Mesendoderm (in vitro differentiated cells): ENCODE data around the gene TRAPPC3L.

ENCODE experiments used
- DNase-seq: peaks from one replicate; pipeline ENCODE4 v3.0.0; 2013
- H2AK5ac ChIP-seq: 2 replicates; pipeline ENCODE4 v1.6.1; 2013; ENCODE audit warnings: low read length, inconsistent platforms
- H2BK120ac ChIP-seq: 2 replicates; pipeline ENCODE4 v1.6.1; 2013; ENCODE audit warnings: low read depth, mild to moderate bottlenecking, low read length, moderate library complexity, mixed read lengths
- H2BK15ac ChIP-seq: replicated peaks from 2 replicates; pipeline ENCODE4 v1.6.1; 2013; ENCODE audit warnings: low read depth, mild to moderate bottlenecking, moderate library complexity
- H2BK5ac ChIP-seq: 2 replicates; pipeline ENCODE4 v1.6.1; 2013; ENCODE audit warnings: low read length, inconsistent platforms
- H3K18ac ChIP-seq: 2 replicates; pipeline ENCODE4 v1.6.1; 2013; ENCODE audit warnings: mild to moderate bottlenecking, low read length, mixed read lengths
- H3K23ac ChIP-seq: one replicate; pipeline ENCODE4 v1.6.1; 2013; ENCODE audit warnings: low read length
- H3K27ac ChIP-seq: 2 replicates; pipeline ENCODE4 v1.5.1; 2013; ENCODE audit warnings: low read depth, mild to moderate bottlenecking, inconsistent platforms, low read length, moderate library complexity
- H3K27me3 ChIP-seq: 2 replicates; pipeline ENCODE4 v1.6.1; 2013; ENCODE audit warnings: low read length, control low read depth, mild to moderate bottlenecking, inconsistent platforms; ENCODE audit not compliant: insufficient read depth, poor library complexity
- H3K36me3 ChIP-seq: 2 replicates; pipeline ENCODE4 v1.6.1; 2013; ENCODE audit warnings: low read length, inconsistent platforms; ENCODE audit not compliant: control insufficient read depth, insufficient read depth
- H3K4ac ChIP-seq: one replicate; pipeline ENCODE4 v1.6.1; 2013; ENCODE audit warnings: low read depth, mild to moderate bottlenecking, low read length, moderate library complexity
- H3K4me1 ChIP-seq: 2 replicates; pipeline ENCODE4 v1.6.1; 2013; ENCODE audit warnings: low read depth, low read length, inconsistent platforms; ENCODE audit not compliant: control insufficient read depth
- H3K4me2 ChIP-seq: 2 replicates; pipeline ENCODE4 v1.6.1; 2013; ENCODE audit warnings: low read length
- H3K4me3 ChIP-seq: 2 replicates; pipeline ENCODE4 v1.5.1; 2013; ENCODE audit warnings: mild to moderate bottlenecking, low read length
- H3K56ac ChIP-seq: one replicate; pipeline ENCODE4 v1.6.1; 2013; ENCODE audit warnings: low read length
- H3K79me1 ChIP-seq: 2 replicates; pipeline ENCODE4 v1.6.1; 2013; ENCODE audit warnings: low read length, inconsistent platforms
- H3K79me2 ChIP-seq: 2 replicates; pipeline ENCODE4 v1.6.1; 2013; ENCODE audit warnings: mild to moderate bottlenecking, low read length; ENCODE audit not compliant: control insufficient read depth, insufficient read depth
- H3K9ac ChIP-seq: 2 replicates; pipeline ENCODE4 v1.6.1; 2013; ENCODE audit warnings: low read length, inconsistent platforms
- H4K5ac ChIP-seq: one replicate; pipeline ENCODE4 v1.6.1; 2013; ENCODE audit warnings: low read length
- H4K8ac ChIP-seq: one replicate; pipeline ENCODE4 v1.6.1; 2013; ENCODE audit warnings: low read depth, mild to moderate bottlenecking, control low read depth, low read length, moderate library complexity
- WGBS: extraction: QIAGEN DNeasy Blood & Tissue Kit; methylation state at CpG from one replicate; pipeline ENCODE4 v1.1.7; 2013; ENCODE audit warnings: low lambda C conversion rate, missing lambda C conversion rate; ENCODE audit not compliant: insufficient coverage; ENCODE audit errors: extremely low coverage; 5-methylcytosine and 5-hydroxymethylcytosine counted together

TRAPPC3L gene

GRCh38 chr6:116518621-116519368 lies 26.7 kb downstream of the TRAPPC3L start:
- no CpG with 5 or more reads among the region's 4 CpGs for WGBS
- H3K4ac ChIP-seq = no peak overlapping the region
- DNase-seq = no peak

GRCh38 chr6:116515141-116515540 lies 30.3 kb downstream of the TRAPPC3L start:
- H3K79me1 ChIP-seq = no peaks in the 10 kb centered on the region
- H4K5ac ChIP-seq = no peak overlapping the region
- no peaks in the 10 kb centered on the region for H3K27me3 ChIP-seq
- no peak for DNase-seq
- no peak overlapping the region for H3K27ac ChIP-seq
- no peak overlapping the region for H3K4me2 ChIP-seq
- H3K36me3 ChIP-seq = no peaks in the 10 kb centered on the region
- H2BK5ac ChIP-seq = no peak overlapping the region
- H4K8ac ChIP-seq = no peak overlapping the region
- no peak overlapping the region for H3K9ac ChIP-seq
- no peak overlapping the region for H3K4ac ChIP-seq
- no peaks in the 10 kb centered on the region for H3K79me2 ChIP-seq
- H2BK120ac ChIP-seq = no peak overlapping the region
- H2AK5ac ChIP-seq = no peak overlapping the region
- peaks cover 2% of the 10 kb centered on the region for H3K4me1 ChIP-seq
- H3K4me3 ChIP-seq = no peak overlapping the region
- no peak overlapping the region for H3K23ac ChIP-seq
- no peak overlapping the region for H3K56ac ChIP-seq
- H2BK15ac ChIP-seq = no peak overlapping the region
- no peak overlapping the region for H3K18ac ChIP-seq

More at GRCh38 chr6:116518621-116519368, 26.7 kb downstream of the TRAPPC3L start:
- no peak overlapping the region for H3K27ac ChIP-seq
- H3K4me3 ChIP-seq = no peak overlapping the region
- H3K4me2 ChIP-seq = no peak overlapping the region
- no peak overlapping the region for H2BK120ac ChIP-seq
- no peak overlapping the region for H3K23ac ChIP-seq
- no peaks in the 10 kb centered on the region for H3K36me3 ChIP-seq
- H2AK5ac ChIP-seq = no peak overlapping the region
- H3K9ac ChIP-seq = no peak overlapping the region
- no peaks in the 10 kb centered on the region for H3K79me2 ChIP-seq
- no peak overlapping the region for H2BK15ac ChIP-seq
- no peak overlapping the region for H4K8ac ChIP-seq
- no peak overlapping the region for H3K18ac ChIP-seq
- H3K56ac ChIP-seq = no peak overlapping the region
- no peak overlapping the region for H4K5ac ChIP-seq
- no peaks in the 10 kb centered on the region for H3K4me1 ChIP-seq
- no peaks in the 10 kb centered on the region for H3K79me1 ChIP-seq
- no peaks in the 10 kb centered on the region for H3K27me3 ChIP-seq
- H2BK5ac ChIP-seq = no peak overlapping the region

- H3K79me1 ChIP-seq = no peaks in the 10 kb centered on the region
- H4K5ac ChIP-seq = no peak overlapping the region
- H3K27ac ChIP-seq = no peak overlapping the region
- H4K8ac ChIP-seq = no peak overlapping the region
- H3K18ac ChIP-seq = no peak overlapping the region
- H3K36me3 ChIP-seq = no peaks in the 10 kb centered on the region
- no peak overlapping the region for H2BK15ac ChIP-seq
- no peaks in the 10 kb centered on the region for H3K27me3 ChIP-seq
- H3K79me2 ChIP-seq = no peaks in the 10 kb centered on the region
- WGBS = no CpG with 5 or more reads among the region's 4 CpGs
- H3K56ac ChIP-seq = no peak overlapping the region
- H3K4me1 ChIP-seq = peaks cover 2% of the 10 kb centered on the region
- no peak overlapping the region for H3K4me2 ChIP-seq
- H2BK120ac ChIP-seq = no peak overlapping the region
- H3K23ac ChIP-seq = no peak overlapping the region
- no peak overlapping the region for H3K9ac ChIP-seq
- no peak overlapping the region for H3K4me3 ChIP-seq
- H2BK5ac ChIP-seq = no peak overlapping the region
- no peak for DNase-seq
- no peak overlapping the region for H3K4ac ChIP-seq
- H2AK5ac ChIP-seq = no peak overlapping the region
Measured at GRCh38 chr6:116514111-116514510, 31.4 kb downstream of the TRAPPC3L start.

- no peak for DNase-seq
- Histone ChIP-seq H3K4me1 (peaks cover 2% of the 10 kb centered on the region), H2BK15ac (no peak overlapping the region), H3K79me1 (no peaks in the 10 kb centered on the region), H2BK120ac (no peak overlapping the region), H3K18ac (no peak overlapping the region), H3K9ac (no peak overlapping the region), H3K4ac (no peak overlapping the region), H4K5ac (no peak overlapping the region), H3K56ac (no peak overlapping the region), H2BK5ac (no peak overlapping the region), H3K36me3 (no peaks in the 10 kb centered on the region), H3K27ac (no peak overlapping the region), H3K4me3 (no peak overlapping the region), H3K27me3 (no peaks in the 10 kb centered on the region), H2AK5ac (no peak overlapping the region), H3K4me2 (no peak overlapping the region), H3K23ac (no peak overlapping the region), H4K8ac (no peak overlapping the region), H3K79me2 (no peaks in the 10 kb centered on the region)
- no CpG with 5 or more reads among the region's 2 CpGs for WGBS
Measured at GRCh38 chr6:116513224-116513875, 32.1 kb downstream of the TRAPPC3L start.

GRCh38 chr6:116512734-116513133 lies 32.8 kb downstream of the TRAPPC3L start:
- H2AK5ac ChIP-seq = no peak overlapping the region
- H3K4me2 ChIP-seq = no peak overlapping the region

More at GRCh38 chr6:116512734-116513133, 32.8 kb downstream of the TRAPPC3L start:
- H3K23ac ChIP-seq = no peak overlapping the region
- peaks cover 2% of the 10 kb centered on the region for H3K4me1 ChIP-seq
- H4K8ac ChIP-seq = no peak overlapping the region
- DNase-seq = no peak
- no peak overlapping the region for H2BK15ac ChIP-seq
- no peak overlapping the region for H3K27ac ChIP-seq
- no peak overlapping the region for H3K4ac ChIP-seq
- peak overlapping the region; percentile 39 for H3K9ac ChIP-seq
- H2BK5ac ChIP-seq = no peak overlapping the region
- H2BK120ac ChIP-seq = no peak overlapping the region
- no peaks in the 10 kb centered on the region for H3K79me2 ChIP-seq
- H3K27me3 ChIP-seq = no peaks in the 10 kb centered on the region
- H4K5ac ChIP-seq = no peak overlapping the region
- no peak overlapping the region for H3K4me3 ChIP-seq
- no peaks in the 10 kb centered on the region for H3K79me1 ChIP-seq
- H3K56ac ChIP-seq = no peak overlapping the region
- H3K36me3 ChIP-seq = no peaks in the 10 kb centered on the region
- no peak overlapping the region for H3K18ac ChIP-seq
